GM12872 (cell line): ENCODE measurements around the gene ERCC1.

Source experiments
- CTCF ChIP-seq: IDR thresholded peaks from 3 replicates; pipeline ENCODE4 v1.5.1; 2011; ENCODE audit warnings: low read depth, mild to moderate bottlenecking, low read length, moderate library complexity; ENCODE audit not compliant: insufficient read depth

ERCC1 gene

GRCh38 chr19:45439569-45440258 lies 16.0 kb upstream of the ERCC1 start:
- peak; percentile 91 for TF ChIP-seq CTCF

GRCh38 chr19:45439190-45439568 lies 15.5 kb upstream of the ERCC1 start:
- no peak for TF ChIP-seq CTCF

GRCh38 chr19:45437328-45437727 lies 13.6 kb upstream of the ERCC1 start:
- TF ChIP-seq CTCF: no peak

- peak; percentile 49; the same call in 1 of the 3 replicates for TF ChIP-seq CTCF
Observed at GRCh38 chr19:45428384-45429231, 4.9 kb upstream of the ERCC1 start.

- TF ChIP-seq CTCF: no peak
Observed at GRCh38 chr19:45424191-45425058, 708 bp upstream of the ERCC1 start.

- TF ChIP-seq CTCF: no peak
Observed at GRCh38 chr19:45423033-45423588, 606 bp downstream of the ERCC1 start.

- TF ChIP-seq CTCF: no peak
Observed at GRCh38 chr19:45421947-45422498, 1.7 kb downstream of the ERCC1 start.
